T-helper 1 cell treated with Interleukin-12 subunit alpha and Interleukin-12 subunit beta and Interleukin-4 antibody, amounts not matched to agents 30 μg/mL and 1 μg/mL, for 36 hours (primary cell): ENCODE results near the gene PTP4A1.
"Not testable (repeated sequence)": the region's sequence is repeated elsewhere in the genome, so short reads cannot be mapped to it uniquely, and the experiment has no call there.

Experiments
- H3K27ac Mint-ChIP-seq: one replicate; pipeline ENCODE4 v1.8.0; 2021; ENCODE audit warnings: mild to moderate bottlenecking, mixed read lengths
- H3K27me3 Mint-ChIP-seq: one replicate; pipeline ENCODE4 v1.8.0; 2021; ENCODE audit warnings: low read depth, mixed read lengths
- H3K36me3 Mint-ChIP-seq: one replicate; pipeline ENCODE4 v1.8.0; 2021; ENCODE audit warnings: low read depth, mixed read lengths
- H3K4me1 Mint-ChIP-seq: one replicate; pipeline ENCODE4 v1.8.0; 2021; ENCODE audit warnings: low read depth, mixed read lengths
- H3K4me3 Mint-ChIP-seq: one replicate; pipeline ENCODE4 v1.8.0; 2021; ENCODE audit warnings: mild to moderate bottlenecking, moderate library complexity, mixed read lengths
- H3K9me3 Mint-ChIP-seq: one replicate; pipeline ENCODE4 v1.8.0; 2021; ENCODE audit warnings: mixed read lengths

The PTP4A1 gene

DNA sequence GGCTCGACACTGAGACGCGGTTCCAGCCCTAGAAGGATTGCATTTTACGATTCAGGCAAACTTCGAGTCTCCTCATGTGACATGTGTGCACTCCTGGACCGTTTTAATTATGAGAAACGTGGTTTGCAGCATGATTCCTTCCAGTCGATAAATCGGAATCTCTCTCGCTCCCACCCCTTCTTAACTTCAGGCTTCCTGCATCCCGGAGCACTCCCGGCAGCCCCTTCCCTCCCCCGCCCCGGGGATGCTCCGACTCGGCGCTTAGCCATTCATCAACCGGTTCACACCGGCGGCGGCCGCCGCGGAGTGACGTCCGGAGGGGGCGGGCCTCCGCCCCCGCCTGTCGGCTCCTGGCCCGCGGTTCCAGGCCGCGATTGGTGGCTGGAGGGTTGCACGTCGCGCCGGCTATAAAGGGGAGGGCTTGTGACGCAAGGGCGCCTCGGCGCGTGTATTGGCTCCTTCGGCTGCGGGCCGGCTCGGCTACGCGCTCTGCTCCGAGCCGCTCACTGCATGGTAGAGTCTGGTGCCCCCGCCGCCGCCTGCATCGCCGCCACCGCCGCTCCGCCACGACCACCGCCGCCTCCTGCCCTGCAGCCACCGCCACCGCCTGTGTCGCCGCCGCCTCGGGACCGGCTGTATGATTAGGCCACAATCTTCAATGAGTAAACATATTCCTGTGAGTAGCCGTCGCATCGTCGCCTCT is at the start of gene PTP4A1, which contains the start of gene LOC128125822:
Gene PTP4A1, plus strand, starts transcription at position 437 of the 703 bp plus-strand sequence. CDS start 4,401 bp downstream, outside the sequence.
Gene LOC128125822, plus strand, starts transcription at position 437 of the 703 bp plus-strand sequence.
- Mint-ChIP-seq H3K4me1 (peaks cover 30% of the 10 kb centered on the region), H3K9me3 (no peaks in the 10 kb centered on the region), H3K4me3 (peak within 1 kb of the TSS; percentile 93), H3K36me3 (peaks cover 24% of the 10 kb centered on the region), H3K27ac (peak within 1 kb of the TSS; percentile 96), H3K27me3 (no peaks in the 10 kb centered on the region)

DNA sequence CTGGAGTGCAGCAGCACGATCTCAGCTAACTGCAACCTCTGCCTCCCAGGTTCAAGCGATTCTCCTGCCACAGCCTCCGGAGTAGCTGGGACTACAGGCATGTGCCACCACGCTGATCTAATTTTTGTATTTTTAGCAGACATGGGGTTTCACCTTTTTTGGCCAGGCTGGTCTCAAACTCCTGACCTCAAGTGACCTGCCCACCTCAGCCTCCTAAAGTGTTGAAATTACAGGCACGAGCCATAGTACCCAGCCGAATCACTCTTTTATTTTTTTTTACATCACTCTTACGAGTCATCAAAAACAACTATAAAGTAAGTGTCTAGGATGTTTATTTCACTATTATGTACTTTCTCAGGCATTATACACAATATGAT is 49.4 kb upstream of the PTP4A1 start:
- not testable (repeated sequence) for H3K27ac Mint-ChIP-seq, H3K4me3 Mint-ChIP-seq, H3K9me3 Mint-ChIP-seq, H3K4me1 Mint-ChIP-seq, H3K36me3 Mint-ChIP-seq, H3K27me3 Mint-ChIP-seq

DNA sequence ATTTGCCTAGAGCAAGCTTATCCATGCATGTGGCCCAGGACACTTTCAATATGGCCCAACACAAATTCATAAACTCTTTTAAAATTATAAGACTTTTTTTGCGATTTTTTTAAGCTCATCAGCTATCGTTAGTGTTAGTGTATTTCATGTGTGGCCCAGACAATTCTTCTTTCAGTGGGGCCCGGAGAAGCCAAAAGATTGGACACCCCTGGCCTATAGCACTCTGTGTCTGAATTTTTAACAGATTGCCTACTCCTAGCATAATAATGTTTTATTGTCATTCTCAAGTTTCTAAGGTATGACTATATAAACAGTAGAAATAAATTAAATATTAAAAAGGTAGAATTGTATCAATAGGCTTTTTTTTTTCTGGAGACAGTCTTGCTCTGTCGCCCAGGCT is 48.6 kb upstream of the PTP4A1 start:
- H3K4me3 Mint-ChIP-seq = no peak overlapping the region
- H3K27ac Mint-ChIP-seq = no peak overlapping the region
- H3K4me1 Mint-ChIP-seq = peaks cover 13% of the 10 kb centered on the region
- no peaks in the 10 kb centered on the region for H3K27me3 Mint-ChIP-seq
- H3K36me3 Mint-ChIP-seq = no peaks in the 10 kb centered on the region
- no peaks in the 10 kb centered on the region for H3K9me3 Mint-ChIP-seq

DNA sequence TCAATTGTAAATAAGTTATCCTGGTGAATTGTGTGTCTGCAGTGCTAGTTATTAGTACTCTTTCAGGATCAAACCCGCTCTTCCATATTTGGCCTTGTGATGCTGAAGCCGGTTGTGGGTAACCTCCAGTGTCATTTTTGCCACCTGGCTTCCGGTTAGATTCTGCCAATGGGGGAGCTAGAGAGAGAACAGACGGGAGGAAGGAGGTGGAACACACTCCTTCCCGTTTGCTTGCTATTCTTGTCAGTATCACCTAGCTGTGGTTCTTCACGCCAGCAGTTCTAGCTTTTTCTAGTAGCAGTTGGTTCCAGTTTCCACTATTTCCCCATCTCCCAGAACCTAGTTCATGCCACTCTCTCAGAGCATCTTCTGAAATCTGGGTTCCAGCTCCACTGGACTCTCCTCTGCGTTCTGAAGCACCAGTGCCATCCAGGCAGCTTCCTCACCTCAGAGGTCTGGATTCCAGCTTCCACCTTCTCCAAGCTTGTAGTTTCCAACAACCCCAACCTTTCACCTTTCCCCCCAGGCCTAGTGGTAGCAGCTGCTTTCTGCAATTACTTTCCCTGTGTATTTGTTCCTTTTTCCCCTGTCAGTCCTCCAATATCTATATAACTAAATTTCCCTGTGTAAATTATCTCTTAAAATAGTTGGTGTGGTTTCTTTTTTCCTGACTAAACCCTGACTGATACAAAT is 46.9 kb upstream of the PTP4A1 start:
- Mint-ChIP-seq H3K9me3 (no peaks in the 10 kb centered on the region), H3K27me3 (no peaks in the 10 kb centered on the region), H3K36me3 (no peaks in the 10 kb centered on the region), H3K27ac (peak overlapping the region; percentile 10), H3K4me3 (no peak overlapping the region), H3K4me1 (peaks cover 24% of the 10 kb centered on the region)

DNA sequence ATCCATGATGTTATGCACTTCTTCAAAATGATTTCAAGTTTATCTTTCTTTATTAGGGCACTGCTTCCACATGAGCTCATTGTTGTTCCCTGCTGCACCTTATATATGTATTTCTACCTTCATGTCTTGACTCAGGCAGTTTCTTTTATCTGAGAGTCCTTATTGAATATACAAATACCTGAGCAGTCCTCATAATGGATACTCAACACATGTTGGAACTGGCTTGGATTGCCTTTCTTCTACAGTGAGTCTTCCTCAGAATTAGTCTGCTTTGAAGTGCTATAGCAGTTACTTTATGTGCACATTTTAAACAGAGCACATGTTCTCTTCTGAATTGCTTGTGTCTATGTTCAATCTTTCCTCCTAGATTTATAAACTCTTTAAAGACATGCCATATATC is 45.3 kb upstream of the PTP4A1 start:
- Mint-ChIP-seq H3K27ac (no peak overlapping the region), H3K36me3 (no peaks in the 10 kb centered on the region), H3K27me3 (no peaks in the 10 kb centered on the region), H3K4me1 (peaks cover 25% of the 10 kb centered on the region), H3K4me3 (no peak overlapping the region), H3K9me3 (no peaks in the 10 kb centered on the region)

DNA sequence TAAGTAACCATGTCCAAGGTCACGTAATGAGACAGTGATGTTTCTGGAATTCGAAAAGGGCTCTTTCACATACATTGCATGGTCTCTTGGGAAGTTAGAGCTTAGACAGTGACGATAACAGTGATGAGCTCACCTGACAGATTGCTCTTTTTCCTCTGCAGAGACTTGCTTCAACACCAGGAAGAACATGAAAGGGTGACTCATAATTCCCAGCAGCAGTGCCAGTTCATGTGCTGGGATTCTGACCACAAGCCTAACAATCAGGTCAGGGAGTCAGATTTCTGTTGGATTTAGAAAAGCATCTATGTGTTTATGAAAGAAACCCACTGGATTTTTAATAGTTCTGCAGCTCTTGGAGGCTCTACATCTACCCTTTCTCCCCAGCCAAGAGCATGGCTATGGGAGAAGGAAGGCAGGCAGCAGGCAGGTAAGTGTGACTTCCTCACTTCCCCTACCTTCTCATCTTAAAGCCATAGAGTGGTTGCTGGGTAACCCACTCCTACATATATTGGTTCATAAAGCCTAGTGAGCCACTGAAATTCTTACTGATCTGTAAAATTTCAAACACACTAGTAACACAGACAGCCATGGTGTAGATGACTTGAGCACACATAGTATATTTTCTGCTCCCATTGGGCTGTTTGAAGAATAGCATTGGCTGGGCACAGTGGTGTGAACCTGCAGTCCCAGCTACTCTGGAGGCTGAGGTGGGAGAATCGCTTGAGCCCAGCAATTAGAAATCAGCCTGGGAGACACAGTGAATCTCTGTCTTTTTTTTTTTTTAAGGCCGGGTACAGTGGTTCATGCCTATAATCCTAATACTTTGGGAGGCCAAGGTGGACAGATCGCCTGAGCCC is 44.4 kb upstream of the PTP4A1 start:
- Mint-ChIP-seq H3K4me3 (no peak overlapping the region), H3K9me3 (no peaks in the 10 kb centered on the region), H3K4me1 (peaks cover 25% of the 10 kb centered on the region), H3K36me3 (no peaks in the 10 kb centered on the region), H3K27me3 (no peaks in the 10 kb centered on the region), H3K27ac (peak overlapping the region; percentile 68)

DNA sequence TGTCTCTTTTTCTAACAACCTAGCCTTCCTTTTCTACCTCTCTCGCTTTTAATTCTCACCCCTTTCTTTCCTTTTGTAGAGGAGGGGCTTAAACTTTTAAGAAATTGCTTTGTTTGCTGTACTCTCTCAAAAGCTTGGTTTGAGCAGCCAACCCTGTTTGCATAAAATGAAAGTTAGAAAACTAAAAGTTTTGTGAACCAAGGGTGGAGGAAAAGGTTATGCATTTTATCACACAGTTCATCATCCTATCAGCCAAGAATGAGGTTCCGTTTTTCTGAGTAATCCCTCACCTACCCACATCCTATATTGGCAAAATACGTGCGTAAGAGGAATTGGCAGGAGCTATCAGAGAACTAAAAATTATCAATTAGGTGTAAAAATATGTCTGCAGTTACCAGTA is 42.8 kb upstream of the PTP4A1 start:
- Mint-ChIP-seq H3K9me3 (no peaks in the 10 kb centered on the region), H3K4me3 (peak overlapping the region; percentile 79), H3K4me1 (peaks cover 25% of the 10 kb centered on the region), H3K27ac (peak overlapping the region; percentile 90), H3K27me3 (no peaks in the 10 kb centered on the region), H3K36me3 (no peaks in the 10 kb centered on the region)

DNA sequence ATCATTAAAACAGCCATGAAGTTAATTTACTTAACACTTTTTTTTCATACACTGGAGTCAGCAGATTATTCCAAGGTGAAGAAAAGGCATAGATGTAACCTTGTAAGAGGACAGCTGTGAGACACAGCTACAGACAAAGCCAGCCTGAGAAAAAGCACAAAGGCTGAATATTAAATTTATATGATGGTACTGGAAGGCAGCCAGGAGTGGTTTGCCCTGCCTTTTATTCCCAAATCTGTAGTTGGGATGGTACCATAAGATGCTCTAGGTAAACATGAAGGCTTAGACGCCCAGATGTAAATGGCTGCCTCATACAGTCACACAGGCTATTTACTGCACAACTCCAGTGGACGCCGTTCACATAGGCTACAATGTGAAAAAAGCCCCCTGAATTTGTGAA is 42.1 kb upstream of the PTP4A1 start:
- H3K4me1 Mint-ChIP-seq = peaks cover 24% of the 10 kb centered on the region
- H3K4me3 Mint-ChIP-seq = no peak overlapping the region
- no peaks in the 10 kb centered on the region for H3K36me3 Mint-ChIP-seq
- no peak overlapping the region for H3K27ac Mint-ChIP-seq
- no peaks in the 10 kb centered on the region for H3K9me3 Mint-ChIP-seq
- H3K27me3 Mint-ChIP-seq = no peaks in the 10 kb centered on the region

DNA sequence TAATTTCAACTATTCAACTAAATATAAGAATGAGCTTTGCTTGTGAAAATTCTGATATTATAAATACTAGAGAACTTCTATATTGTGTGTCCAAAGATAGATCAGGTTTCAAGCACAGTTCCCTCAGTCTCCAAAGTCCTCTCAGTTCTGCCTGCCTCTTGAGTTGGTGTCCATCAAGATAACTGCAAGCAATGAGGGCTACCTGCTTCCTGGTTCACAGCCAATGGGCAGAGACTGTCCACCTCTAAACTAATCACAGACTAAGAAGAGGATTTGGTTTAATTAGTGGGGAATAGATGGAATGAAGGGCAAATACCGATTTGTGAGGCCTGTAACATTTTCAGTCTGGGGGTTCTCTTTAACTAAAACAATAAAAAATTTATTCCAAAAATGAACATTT is 41.3 kb upstream of the PTP4A1 start:
- H3K4me1 Mint-ChIP-seq = peaks cover 19% of the 10 kb centered on the region
- H3K36me3 Mint-ChIP-seq = no peaks in the 10 kb centered on the region
- H3K27ac Mint-ChIP-seq = no peak overlapping the region
- H3K9me3 Mint-ChIP-seq = no peaks in the 10 kb centered on the region
- no peaks in the 10 kb centered on the region for H3K27me3 Mint-ChIP-seq
- no peak overlapping the region for H3K4me3 Mint-ChIP-seq

DNA sequence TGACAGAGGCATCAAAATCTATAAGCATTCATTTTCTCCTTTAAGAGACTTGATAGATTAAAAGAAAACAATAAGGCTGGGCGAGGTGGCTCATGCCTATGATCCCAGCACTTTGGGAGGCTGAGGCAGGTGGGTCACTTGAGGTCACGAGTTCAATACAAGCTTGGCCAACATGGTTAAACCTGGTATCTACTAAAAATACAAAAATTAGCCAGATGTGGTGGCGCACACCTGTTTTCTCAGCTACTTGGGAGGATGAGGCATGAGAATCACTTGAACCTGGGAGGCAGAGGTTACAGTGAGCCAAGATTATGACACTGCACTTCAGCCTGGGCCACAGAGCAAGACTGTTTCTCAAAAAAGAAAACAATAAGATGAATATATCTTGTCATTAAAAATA is 39.3 kb upstream of the PTP4A1 start:
- no peak overlapping the region for H3K27ac Mint-ChIP-seq
- H3K4me3 Mint-ChIP-seq = no peak overlapping the region
- peaks cover 4% of the 10 kb centered on the region for H3K27me3 Mint-ChIP-seq
- H3K36me3 Mint-ChIP-seq = no peaks in the 10 kb centered on the region
- peaks cover 15% of the 10 kb centered on the region for H3K4me1 Mint-ChIP-seq
- H3K9me3 Mint-ChIP-seq = no peaks in the 10 kb centered on the region

DNA sequence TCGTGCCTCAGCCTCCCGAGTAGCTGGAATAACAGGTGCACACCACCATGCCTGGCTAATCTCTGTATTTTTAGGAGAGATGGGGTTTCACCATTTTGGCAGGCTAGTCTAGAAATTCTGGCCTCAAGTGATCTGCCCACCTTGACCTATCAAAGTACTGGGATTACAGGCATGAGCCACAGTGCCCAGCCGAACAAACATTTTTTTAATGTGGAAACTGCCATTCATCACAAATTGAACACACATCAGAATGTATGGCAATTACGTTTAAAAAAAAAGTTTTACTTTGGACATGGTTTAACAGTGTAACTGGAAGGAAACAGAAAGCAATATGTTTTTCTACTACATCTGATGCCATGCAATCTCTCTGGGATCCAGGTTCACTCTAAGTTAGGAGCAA is 38.3 kb upstream of the PTP4A1 start:
- peaks cover 4% of the 10 kb centered on the region for H3K27me3 Mint-ChIP-seq
- H3K27ac Mint-ChIP-seq = no peak overlapping the region

DNA sequence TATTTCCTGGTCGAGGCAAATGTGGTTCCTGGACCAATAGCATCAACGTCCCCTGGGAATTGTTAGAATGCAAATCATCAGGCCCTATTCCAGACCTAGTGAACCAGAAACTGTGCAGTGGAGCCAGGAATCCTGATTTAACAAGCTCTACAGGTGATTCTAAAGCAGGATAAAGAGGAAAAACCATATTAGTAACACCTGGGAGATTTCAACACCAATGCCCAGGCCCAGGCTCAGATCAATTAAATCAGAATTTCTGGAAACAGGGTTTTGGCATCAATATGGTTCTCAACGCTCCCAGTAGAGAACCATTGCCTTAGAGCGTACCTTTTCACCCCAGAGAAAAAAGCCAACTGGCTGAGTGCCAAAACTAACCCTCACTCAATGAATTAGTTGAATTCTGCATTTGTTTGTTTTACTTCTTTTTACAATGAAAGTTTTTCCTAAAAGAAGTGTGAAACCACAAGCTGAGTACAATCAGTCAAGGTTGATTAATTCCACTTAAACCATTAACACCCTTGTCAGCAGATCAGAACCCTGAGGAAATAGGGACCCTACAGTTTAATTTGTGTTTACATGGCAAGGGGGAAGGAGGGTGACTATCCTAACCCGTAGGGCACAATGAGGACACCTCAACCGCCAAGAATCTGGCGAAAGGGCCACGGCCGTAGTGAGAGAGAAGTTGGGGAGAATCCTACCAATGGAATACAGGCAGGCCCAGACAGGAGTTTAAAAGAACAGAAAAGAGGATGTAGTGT is 34.9 kb upstream of the PTP4A1 start:
- Mint-ChIP-seq H3K4me3 (no peak overlapping the region), H3K27me3 (peaks cover 19% of the 10 kb centered on the region), H3K4me1 (no peaks in the 10 kb centered on the region), H3K27ac (no peak overlapping the region), H3K9me3 (no peaks in the 10 kb centered on the region), H3K36me3 (no peaks in the 10 kb centered on the region)

More for the DNA sequence above, 38.3 kb upstream of the PTP4A1 start:
- Mint-ChIP-seq H3K36me3 (no peaks in the 10 kb centered on the region), H3K4me1 (peaks cover 12% of the 10 kb centered on the region), H3K4me3 (no peak overlapping the region), H3K9me3 (no peaks in the 10 kb centered on the region)

DNA sequence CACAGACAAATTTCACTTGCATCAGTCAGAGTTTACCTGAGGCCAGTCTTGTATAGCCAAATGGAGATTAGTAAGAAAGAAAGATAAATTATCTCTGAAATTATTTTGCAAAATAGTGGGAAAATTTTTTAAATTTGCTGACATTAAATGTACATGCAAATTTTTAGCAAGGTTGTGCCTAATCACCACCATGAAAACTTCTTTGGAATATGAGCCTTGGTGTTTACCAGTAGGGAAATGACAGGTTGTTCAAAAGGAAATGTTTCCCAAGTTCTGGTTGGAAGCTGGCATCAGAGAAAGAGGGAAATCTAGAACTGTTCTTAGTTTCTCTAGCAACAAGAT is 34.4 kb upstream of the PTP4A1 start:
- Mint-ChIP-seq H3K4me3 (no peak overlapping the region), H3K36me3 (no peaks in the 10 kb centered on the region), H3K9me3 (no peaks in the 10 kb centered on the region), H3K4me1 (no peaks in the 10 kb centered on the region), H3K27ac (no peak overlapping the region), H3K27me3 (peaks cover 25% of the 10 kb centered on the region)

DNA sequence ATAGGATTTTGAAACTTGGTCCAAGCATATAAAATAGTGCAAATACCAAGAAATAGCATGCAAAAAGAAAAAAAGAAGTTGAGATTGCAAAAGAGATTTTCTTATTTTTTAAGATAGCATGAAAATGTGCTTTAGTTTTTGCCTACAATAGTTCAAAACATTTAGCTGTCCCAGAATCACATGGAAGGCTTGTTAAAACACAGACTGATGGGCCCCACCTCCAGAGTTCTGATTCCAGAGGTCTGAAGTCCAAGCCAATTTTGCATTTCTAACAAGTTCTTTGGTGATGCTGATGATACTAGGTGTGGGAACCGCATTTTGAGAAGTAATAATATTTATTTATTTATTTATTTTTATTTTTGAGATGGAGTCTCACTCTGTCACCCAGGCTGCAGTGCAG is 33.7 kb upstream of the PTP4A1 start:
- Mint-ChIP-seq H3K9me3 (no peaks in the 10 kb centered on the region), H3K4me1 (no peaks in the 10 kb centered on the region), H3K4me3 (no peak overlapping the region), H3K36me3 (no peaks in the 10 kb centered on the region), H3K27me3 (peaks cover 30% of the 10 kb centered on the region), H3K27ac (no peak overlapping the region)
